Colon (tissue), 2 donors: Measurements from ENCODE around the gene GOT1.

Experiments used
- FAIRE-seq: peaks from 2 replicates; lab custom pipeline; 2012; peaks lifted over from hg19 to GRCh38; lab: Jason Lieb, UNC
- donor health status: control.
- donor health status: control.

Gene GOT1

DNA sequence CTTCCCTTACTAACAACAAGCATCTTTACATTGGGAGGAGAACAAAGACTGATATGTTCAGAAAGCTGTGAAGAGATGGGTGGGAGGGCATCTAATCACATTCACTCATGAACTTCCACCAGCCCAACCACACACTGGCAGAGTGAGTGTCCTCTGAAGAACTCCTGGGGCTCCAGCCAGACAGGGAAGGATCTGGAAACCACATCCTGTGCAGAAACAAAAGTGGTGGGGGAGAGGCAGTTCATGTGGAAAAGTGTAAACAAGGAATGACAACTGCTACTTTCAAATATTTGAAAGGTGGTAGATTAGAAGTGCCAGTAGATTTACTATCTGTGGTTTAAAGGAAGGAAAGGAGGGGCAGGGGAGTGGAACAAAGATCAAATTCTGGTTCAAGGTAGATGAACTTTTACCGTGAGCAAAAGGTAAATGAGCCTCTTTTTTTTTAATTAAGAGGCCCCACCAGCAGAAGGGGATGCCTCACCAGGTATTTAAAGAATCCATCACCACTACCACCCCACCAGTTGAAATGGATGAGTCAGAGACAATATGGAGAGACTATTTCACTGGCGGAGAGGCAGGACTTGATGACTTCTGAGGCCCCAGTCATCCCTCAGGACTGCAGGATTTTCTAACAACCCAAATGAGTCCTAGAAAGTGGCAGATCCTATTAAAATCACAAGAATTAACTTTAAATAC is 34.5 kb downstream of the GOT1 start:
- no peak for FAIRE-seq

DNA sequence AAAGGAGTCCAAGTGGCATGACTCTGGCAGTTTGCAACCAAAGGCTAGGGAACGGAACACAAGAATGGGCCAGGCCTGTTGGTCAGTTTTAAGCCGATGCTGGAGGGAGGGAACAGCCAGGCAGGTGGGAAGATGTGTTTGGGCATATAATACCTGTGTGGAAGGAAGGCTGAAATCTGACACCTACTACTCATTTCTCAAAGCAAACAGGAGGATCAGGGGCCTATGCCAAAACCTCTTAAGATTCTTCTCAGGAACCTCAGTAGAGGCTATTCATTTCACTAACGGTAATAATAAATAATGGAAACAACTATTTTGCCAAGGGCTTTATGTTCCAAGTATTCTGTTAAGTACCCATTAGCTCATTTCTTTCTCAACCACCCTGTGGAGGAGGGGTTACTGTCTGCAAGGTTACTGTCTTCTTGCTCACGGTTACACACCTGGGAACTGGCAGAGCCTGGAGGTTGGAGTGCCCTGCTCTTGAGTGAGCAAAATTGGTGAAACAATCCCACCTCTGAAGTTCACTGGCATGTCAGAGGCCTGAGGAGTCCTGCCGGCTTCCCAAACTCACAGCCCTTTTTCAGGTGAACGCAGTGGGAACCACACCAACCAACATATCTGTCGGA is 35.5 kb downstream of the GOT1 start:
- FAIRE-seq = no peak

- no peak for FAIRE-seq
Observed at GRCh38 chr10:99394256-99394655, 36.2 kb downstream of the GOT1 start.

GRCh38 chr10:99393683-99394082 is 36.7 kb downstream of the GOT1 start:
- FAIRE-seq = no peak

DNA sequence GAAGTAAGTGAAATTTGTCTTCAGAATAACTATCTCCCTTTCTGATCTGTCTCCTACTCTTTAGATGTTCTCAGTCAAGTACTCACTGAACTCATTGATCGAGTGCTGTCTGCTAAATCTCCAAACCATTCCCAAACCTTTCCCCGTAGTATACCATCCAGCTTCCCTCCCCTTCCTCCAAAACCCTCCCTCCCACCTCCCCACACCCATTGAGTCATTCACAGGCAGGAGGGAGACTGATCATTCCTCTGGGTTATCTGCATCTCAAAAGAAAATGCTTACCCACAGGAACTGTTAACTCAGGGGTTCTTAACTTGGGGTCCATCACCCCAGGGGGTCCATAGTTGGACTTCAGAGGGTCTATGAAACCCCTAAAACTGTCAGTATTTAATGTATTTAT is 37.4 kb downstream of the GOT1 start:
- FAIRE-seq = no peak

DNA sequence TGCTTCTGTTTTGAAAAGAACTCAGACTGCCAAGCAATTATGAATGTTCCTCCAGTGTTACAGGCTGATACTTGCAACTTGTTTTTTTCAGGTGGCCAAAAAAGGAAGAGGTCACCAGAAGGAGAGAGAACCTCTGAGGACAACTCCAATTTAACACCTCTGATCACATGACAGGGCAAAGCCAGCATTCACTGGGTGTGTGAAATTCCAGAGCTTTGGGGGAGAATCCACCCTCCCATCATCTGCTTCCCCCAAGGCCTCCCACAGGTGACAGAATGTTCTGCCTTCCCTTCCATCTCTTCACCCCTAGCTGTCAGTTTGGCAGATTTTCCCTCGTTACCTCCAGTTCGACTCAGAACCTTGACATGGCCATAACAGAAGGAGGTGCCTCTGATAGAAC is 39.1 kb downstream of the GOT1 start:
- no peak for FAIRE-seq

GRCh38 chr10:99389729-99390480 is 40.5 kb downstream of the GOT1 start:
- no peak for FAIRE-seq

GRCh38 chr10:99387541-99387940 is 42.9 kb downstream of the GOT1 start:
- no peak for FAIRE-seq

DNA sequence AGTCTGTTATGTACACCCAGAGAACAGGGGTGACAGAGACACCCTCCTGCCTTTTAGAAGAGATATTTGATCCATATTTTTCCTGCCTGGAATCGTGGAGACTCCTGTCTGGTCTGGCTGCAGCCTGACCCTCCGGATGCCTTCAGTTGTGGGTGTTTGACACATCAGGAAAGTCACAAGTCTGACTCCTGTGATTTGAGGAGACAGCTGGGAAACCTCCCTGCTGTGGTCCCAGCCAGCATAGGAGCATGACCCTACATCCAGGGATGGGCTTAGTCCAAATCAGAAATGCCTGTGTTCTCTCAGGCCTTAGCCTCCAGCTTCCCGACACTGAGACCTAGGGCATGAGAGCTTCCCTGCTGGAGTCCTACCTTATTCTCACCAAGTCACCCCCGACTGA is 43.4 kb downstream of the GOT1 start:
- FAIRE-seq = no peak

GRCh38 chr10:99382176-99382575 is 48.2 kb downstream of the GOT1 start:
- no peak for FAIRE-seq

GRCh38 chr10:99375426-99375825 is 55.0 kb downstream of the GOT1 start:
- FAIRE-seq = no peak

GRCh38 chr10:99374972-99375371 is 55.5 kb downstream of the GOT1 start:
- FAIRE-seq = no peak

- FAIRE-seq = no peak
Observed at GRCh38 chr10:99374526-99374925, 55.9 kb downstream of the GOT1 start.

GRCh38 chr10:99372546-99373271 is 57.7 kb downstream of the GOT1 start:
- FAIRE-seq = no peak

- no peak for FAIRE-seq
Observed at GRCh38 chr10:99370993-99371392, 59.4 kb downstream of the GOT1 start.

GRCh38 chr10:99369551-99369950 is 60.9 kb downstream of the GOT1 start:
- no peak for FAIRE-seq

DNA sequence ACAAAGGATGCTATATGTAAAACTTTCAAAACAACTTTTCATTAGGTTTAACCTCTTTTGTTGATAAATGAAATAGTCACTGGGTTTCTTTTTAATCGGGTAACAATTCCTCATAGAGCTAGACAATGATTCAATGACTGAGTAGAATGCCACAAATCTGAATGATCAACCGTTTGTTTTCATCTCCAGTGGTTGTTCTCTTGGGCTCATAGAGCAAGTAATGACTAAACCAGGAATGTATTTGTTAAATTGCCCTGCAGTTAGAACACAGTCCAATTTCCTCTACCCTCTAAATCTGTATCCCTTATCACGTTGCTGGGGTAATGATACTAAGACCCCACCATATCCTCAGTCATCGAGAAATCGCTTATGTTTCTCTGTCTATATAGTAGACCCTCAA is 61.3 kb downstream of the GOT1 start:
- no peak for FAIRE-seq

GRCh38 chr10:99368646-99369045 is 61.8 kb downstream of the GOT1 start:
- no peak for FAIRE-seq

GRCh38 chr10:99366666-99367065 is 63.8 kb downstream of the GOT1 start:
- FAIRE-seq = no peak

DNA sequence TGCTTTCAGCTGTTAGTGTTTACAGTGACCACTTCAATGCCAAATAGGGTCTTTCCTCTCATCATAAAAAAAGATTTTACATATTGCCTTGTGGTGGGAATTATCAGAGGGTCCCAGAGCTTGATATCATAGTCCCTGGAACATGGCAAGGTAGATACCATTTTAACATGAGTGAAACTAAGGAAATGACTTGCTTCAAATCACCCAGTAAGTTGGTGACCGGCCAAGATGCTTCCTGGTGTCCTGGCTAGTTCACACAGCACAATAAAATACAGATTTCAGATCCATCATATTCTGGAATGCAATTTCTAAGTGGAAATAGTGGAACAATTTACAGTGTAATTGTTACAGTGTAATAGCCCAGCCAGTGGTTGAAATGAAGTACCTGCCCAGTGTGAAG is 64.7 kb downstream of the GOT1 start:
- no peak for FAIRE-seq

GRCh38 chr10:99365311-99365710 is 65.1 kb downstream of the GOT1 start:
- FAIRE-seq = no peak

DNA sequence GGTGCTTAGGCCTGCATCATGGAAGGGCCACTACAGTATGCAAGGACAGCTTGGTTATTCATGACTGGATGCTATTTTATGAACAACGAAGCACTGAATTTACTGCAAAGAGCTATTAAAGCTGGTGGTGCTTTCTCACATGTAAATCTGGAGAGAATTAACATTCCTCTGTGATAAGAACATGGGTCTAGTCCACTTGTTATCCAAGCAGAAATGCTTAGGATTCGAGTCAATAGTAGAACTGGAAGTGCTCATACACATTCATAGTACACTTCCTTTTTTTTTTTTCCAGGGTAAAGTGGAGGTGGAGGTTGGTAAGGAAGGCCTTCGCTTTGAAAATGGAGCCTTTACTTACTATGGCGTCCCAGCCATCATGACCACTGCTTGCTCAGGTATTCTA is 66.3 kb downstream of the GOT1 start:
- no peak for FAIRE-seq

DNA sequence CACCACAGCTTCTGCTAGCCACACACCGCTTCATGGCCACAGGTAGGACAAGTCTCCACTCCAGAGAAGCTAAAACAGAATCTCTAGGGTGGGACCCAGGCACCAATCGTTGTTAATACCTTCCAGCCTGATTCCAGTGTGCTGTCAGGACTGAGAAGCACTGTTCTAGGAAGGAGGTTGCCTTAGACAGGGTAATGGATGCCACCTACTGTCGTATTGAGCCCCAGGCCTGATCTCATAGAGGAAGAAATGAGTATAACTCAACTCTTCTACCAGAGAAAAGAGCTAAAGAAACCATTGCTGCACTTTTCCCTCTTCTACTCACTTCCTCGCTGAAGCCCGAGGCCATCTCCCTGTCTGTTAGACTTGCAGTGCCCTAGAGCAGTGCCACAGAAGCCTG is 69.5 kb downstream of the GOT1 start:
- FAIRE-seq = no peak
